Transverse colon (tissue), 4 donors: Measurements from ENCODE around the gene TARDBP.

Experiments used
- EP300 ChIP-seq: sonication (generic); formaldehyde crosslinking; IDR thresholded peaks from one replicate; pipeline ENCODE4 v1.6.1; 2017; ENCODE audit warnings: antibody characterized with exemption, low read depth
- POLR2A ChIP-seq: fragments of 450-650 bp; IDR thresholded peaks from one replicate; pipeline ENCODE4 v1.6.1; 2016; ENCODE audit warnings: antibody characterized with exemption, mild to moderate bottlenecking, moderate library complexity
- POLR2AphosphoS5 ChIP-seq, 3 donors: sonication (generic); formaldehyde crosslinking; IDR thresholded peaks; one replicate each; pipeline ENCODE4 v1.6.1; 2016; ENCODE audit warnings: antibody characterized with exemption in 3 of 3
- TF ChIP-seq, protein P1 (sequence below), 5 experiments: fragments of 200-600 bp in 3 of 5; fragments of 450-650 bp in 2 of 5; sonication (generic) in 3 of 5; IDR thresholded peaks; 1 replicate in 2 of 5; 2 replicates in 3 of 5; pipeline ENCODE4 v1.5.1; 2016 to 2017; ENCODE audit warnings: antibody characterized with exemption in 5 of 5, inconsistent platforms in 3 of 5, mild to moderate bottlenecking in 2 of 5, moderate library complexity in 1 of 5

DNA sequence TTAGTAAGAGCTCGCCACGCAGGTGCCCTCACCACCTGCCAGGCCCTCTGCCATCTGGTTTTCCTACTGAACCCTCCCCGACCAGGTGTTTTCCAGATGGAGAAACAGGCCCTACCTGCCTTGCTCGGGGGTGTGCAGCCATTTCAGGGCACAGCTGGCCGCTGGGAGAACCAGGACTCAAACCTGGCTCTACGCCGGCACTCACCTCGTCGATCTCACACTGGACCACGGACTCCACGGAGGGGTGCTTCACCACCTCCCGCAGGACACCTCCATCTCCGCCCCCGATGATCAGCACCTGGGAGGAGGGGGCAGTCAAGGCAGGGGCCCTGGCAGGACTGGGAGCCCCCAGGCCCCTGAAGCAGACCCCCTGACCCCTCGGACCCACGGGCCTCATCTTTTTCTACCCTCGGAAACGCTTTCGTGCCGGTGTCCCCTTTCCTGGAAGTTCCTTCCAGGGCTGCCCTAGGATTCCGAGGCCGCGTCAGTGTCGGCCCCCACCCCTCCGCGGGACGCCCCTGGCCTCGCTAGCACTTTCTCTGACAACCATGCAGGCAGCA lies 46.2 kb downstream of the TARDBP start:
- TF ChIP-seq EP300, result no peak
- TF ChIP-seq, protein P1, sequence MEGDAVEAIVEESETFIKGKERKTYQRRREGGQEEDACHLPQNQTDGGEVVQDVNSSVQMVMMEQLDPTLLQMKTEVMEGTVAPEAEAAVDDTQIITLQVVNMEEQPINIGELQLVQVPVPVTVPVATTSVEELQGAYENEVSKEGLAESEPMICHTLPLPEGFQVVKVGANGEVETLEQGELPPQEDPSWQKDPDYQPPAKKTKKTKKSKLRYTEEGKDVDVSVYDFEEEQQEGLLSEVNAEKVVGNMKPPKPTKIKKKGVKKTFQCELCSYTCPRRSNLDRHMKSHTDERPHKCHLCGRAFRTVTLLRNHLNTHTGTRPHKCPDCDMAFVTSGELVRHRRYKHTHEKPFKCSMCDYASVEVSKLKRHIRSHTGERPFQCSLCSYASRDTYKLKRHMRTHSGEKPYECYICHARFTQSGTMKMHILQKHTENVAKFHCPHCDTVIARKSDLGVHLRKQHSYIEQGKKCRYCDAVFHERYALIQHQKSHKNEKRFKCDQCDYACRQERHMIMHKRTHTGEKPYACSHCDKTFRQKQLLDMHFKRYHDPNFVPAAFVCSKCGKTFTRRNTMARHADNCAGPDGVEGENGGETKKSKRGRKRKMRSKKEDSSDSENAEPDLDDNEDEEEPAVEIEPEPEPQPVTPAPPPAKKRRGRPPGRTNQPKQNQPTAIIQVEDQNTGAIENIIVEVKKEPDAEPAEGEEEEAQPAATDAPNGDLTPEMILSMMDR (IDR thresholded peaks at IDR 0.05), result no peak
- peak in 2 of 3 donors; percentile 23 to 48 for TF ChIP-seq POLR2AphosphoS5 (IDR thresholded peaks at IDR 0.05)
- TF ChIP-seq POLR2A, result no peak
